ENCODE data around the gene GPR4. TPM values are rescaled to one million over a fixed set of nuclear protein-coding genes. Genes with fewer than 3 reads are reported as not detected.

GPR4 gene
- total RNA-seq, 1 donor: not detected

- no peak overlapping the region for H3K4me3 ChIP-seq (ENCODE audit: insufficient read depth, low read length)
- H3K79me2 ChIP-seq (ENCODE audit: insufficient read depth, low read length): no peaks in the 10 kb centered on the region
- no peaks in the 10 kb centered on the region for H3K9me3 ChIP-seq (ENCODE audit: low read depth, low read length)
- no peak for TF ChIP-seq CTCF (IDR thresholded peaks at IDR 0.05; ENCODE audit: extremely low read depth, low read depth, low read length)
- no peak overlapping the region for H3K4me2 ChIP-seq (ENCODE audit: insufficient read depth, low read length)
- H3K27ac ChIP-seq (ENCODE audit: low read depth, low read length): no peak overlapping the region
- DNase-seq (ENCODE audit: insufficient read length, low spot score, missing footprints): no peak
- peaks cover 12% of the 10 kb centered on the region for H3K4me1 ChIP-seq (ENCODE audit: insufficient read depth, low read length)
- no peak overlapping the region for H2AFZ ChIP-seq (ENCODE audit: low read length)
- H4K20me1 ChIP-seq (ENCODE audit: insufficient read depth, low read length): peaks cover 3% of the 10 kb centered on the region
- H3K36me3 ChIP-seq (ENCODE audit: insufficient read depth, low read length): no peaks in the 10 kb centered on the region
- H3K27me3 ChIP-seq (ENCODE audit: insufficient read depth, low read length): no peaks in the 10 kb centered on the region
These were observed 54.7 kb downstream of the GPR4 start for GRCh38 chr19:45547211-45547770.

GRCh38 chr19:45542234-45542668 lies 59.8 kb downstream of the GPR4 start:
- Histone ChIP-seq H3K79me2 (ENCODE audit: insufficient read depth, low read length) (no peaks in the 10 kb centered on the region), H4K20me1 (ENCODE audit: insufficient read depth, low read length) (no peaks in the 10 kb centered on the region), H3K9me3 (ENCODE audit: low read depth, low read length) (no peaks in the 10 kb centered on the region), H3K4me3 (ENCODE audit: insufficient read depth, low read length) (no peak overlapping the region), H2AFZ (ENCODE audit: low read length) (no peak overlapping the region), H3K27me3 (ENCODE audit: insufficient read depth, low read length) (no peaks in the 10 kb centered on the region), H3K36me3 (ENCODE audit: insufficient read depth, low read length) (no peaks in the 10 kb centered on the region), H3K4me1 (ENCODE audit: insufficient read depth, low read length) (peaks cover 6% of the 10 kb centered on the region), H3K27ac (ENCODE audit: low read depth, low read length) (no peak overlapping the region), H3K4me2 (ENCODE audit: insufficient read depth, low read length) (no peak overlapping the region)
- no peak for TF ChIP-seq CTCF (IDR thresholded peaks at IDR 0.05; ENCODE audit: extremely low read depth, low read depth, low read length)
- no peak for DNase-seq (ENCODE audit: insufficient read length, low spot score, missing footprints)

Small RNA genes lying within 50 kb of the gene (small RNA-seq; reads per million reads assigned to genes)
- not detected for gene RN7SL836P

Other genes starting within 250 kb of the GPR4 start
- 47.4 and 52.5 TPM in 2 replicates for gene ERCC2, start 231.6 kb downstream of the GPR4 start, total RNA-seq
- gene PPP1R13L, start 197.1 kb downstream of the GPR4 start, total RNA-seq: 6.9 and 8.5 TPM in 2 replicates
- gene POLR1G, start 195.6 kb downstream of the GPR4 start, total RNA-seq: 10.5 and 10.6 TPM in 2 replicates
- 88.4 and 96.3 TPM in 2 replicates for gene ERCC1, start 178.3 kb downstream of the GPR4 start, total RNA-seq
- 3.3 and 3.8 TPM in 2 replicates for gene FOSB, start 134.2 kb downstream of the GPR4 start, total RNA-seq
- 6.2 TPM in 2 replicates for gene RTN2, start 105.2 kb downstream of the GPR4 start, total RNA-seq
- 0.29 and 0.36 TPM in 2 replicates for gene PPM1N, start 103.8 kb downstream of the GPR4 start, total RNA-seq
- 50.1 and 71.3 TPM in 2 replicates for gene VASP, start 94.7 kb downstream of the GPR4 start, total RNA-seq
- gene OPA3, start 17.4 kb downstream of the GPR4 start, total RNA-seq: 7.1 and 7.6 TPM in 2 replicates
- gene EML2, start 37.2 kb upstream of the GPR4 start, total RNA-seq: 10.1 and 11.8 TPM in 2 replicates
- under 0.01 and 0.88 TPM in 2 replicates for gene GIPR, start 66.0 kb upstream of the GPR4 start, total RNA-seq
- gene SNRPD2, start 89.7 kb upstream of the GPR4 start, total RNA-seq: 139 and 155 TPM in 2 replicates
- gene QPCTL, start 90.5 kb upstream of the GPR4 start, total RNA-seq: 15.6 and 16.5 TPM in 2 replicates
- gene FBXO46, start 128.7 kb upstream of the GPR4 start, total RNA-seq: 8.0 and 9.0 TPM in 2 replicates
- gene MEIOSIN, start 131.2 kb upstream of the GPR4 start, total RNA-seq: not detected in 2 replicates
- gene SIX5, start 167.0 kb upstream of the GPR4 start, total RNA-seq: 11.6 and 11.8 TPM in 2 replicates
- 26.8 and 30.4 TPM in 2 replicates for gene DMPK, start 180.3 kb upstream of the GPR4 start, total RNA-seq
- gene DMWD, start 190.6 kb upstream of the GPR4 start, total RNA-seq: 48.5 and 49.2 TPM in 2 replicates
- under 0.01 and 0.29 TPM in 2 replicates for gene RSPH6A, start 213.1 kb upstream of the GPR4 start, total RNA-seq

Data from osteoblast (primary cell).